Stimulated activated CD4-positive, alpha-beta T cell treated with anti-CD3 and anti-CD28 coated beads, TNF-alpha, amount 100 ng/mL, for 48 hours (primary cell): Measurements from ENCODE around the gene UFL1.
"Not testable (repeated sequence)": the region's sequence is repeated elsewhere in the genome, so short reads cannot be mapped to it uniquely, and the experiment has no call there.

ENCODE experiments used
- DNase-seq, 3 donors: peaks; one replicate each; pipeline ENCODE4 v3.0.0-alpha.2; 2020; ENCODE audit warnings: low read depth in 3 of 3

The UFL1 gene

DNA sequence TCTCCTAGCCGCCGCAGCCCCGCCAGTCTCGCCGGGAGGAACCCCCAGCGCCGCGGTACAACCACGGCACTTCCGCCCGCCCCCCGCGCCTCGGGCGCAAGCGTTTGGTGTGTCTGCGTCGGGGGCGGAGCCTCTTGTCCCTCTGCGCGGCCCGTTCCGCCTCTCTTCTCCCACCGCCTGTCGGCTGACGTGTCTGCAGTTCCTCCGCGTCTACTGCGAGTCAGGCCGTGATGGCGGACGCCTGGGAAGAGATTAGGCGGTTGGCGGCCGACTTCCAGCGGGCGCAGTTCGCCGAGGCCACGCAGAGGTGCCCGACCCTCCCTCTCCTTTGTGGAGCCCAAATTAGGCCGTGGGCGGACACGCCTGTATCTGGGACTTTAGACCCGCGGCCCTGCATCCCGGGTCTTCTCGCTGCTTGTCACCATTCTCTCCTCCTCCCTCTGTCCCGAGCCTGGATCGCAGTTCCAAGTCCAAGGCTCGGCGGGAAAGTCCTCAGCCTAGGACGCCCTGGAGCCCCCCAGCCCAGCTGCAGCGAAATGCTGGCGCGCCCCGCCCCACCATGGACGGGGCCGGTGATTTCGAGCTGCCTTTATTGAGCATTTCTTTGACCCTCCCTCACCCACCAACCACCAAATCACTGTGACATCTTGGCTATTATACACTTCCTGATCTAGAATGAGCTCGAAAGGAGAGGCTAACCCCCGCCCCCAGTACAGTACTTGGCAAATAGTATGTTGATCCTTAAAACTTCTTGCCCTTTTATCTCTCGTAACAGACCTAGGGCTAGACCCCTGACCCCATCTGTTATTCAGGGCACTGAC lies at the start of gene UFL1:
TSS of gene UFL1 (plus strand) at position 163 of the 821 bp plus-strand sequence. CDS start at position 231, 68 bp downstream.
- DNase-seq, result peak; percentile 81 to 93 (median 87)

DNA sequence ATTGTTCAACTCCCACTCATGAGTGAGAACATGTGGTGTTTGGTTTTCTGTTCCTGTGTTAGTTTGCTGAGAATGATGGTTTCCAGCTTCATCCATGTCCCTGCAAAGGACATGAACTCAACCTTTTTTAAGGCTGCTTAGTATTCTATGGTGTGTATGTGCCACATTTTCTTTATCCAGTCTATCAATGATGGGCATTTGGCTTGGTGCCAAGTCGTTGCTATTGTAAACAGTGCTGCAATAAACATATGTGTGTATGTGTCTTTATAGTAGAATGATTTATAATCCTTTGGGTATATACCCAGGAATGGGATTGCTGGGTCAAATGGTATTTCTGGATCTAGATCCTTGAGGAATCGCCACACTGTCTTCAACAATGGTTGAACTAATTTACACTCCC lies 49.3 kb upstream of the UFL1 start:
- not testable (repeated sequence) for DNase-seq

DNA sequence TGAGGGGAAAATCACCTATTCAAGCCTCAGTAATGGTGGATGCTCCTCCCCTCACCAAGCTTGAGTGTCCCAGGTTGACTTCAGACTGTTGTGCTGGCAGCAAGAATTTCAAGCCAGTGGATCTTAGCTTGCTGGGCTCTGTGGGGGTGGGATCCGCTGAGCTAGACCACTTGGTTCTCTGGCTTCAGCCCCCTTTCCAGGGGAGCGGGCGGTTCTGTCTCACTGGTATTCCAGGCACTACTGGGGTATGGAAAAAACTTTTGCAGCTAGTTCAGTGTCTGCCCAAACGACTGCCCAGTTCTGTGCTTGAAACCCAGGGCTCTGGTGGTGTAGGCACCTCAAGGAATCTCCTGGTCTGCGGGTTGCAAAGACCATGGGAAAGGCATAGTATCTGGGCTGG lies 42.9 kb upstream of the UFL1 start:
- no peak for DNase-seq

DNA sequence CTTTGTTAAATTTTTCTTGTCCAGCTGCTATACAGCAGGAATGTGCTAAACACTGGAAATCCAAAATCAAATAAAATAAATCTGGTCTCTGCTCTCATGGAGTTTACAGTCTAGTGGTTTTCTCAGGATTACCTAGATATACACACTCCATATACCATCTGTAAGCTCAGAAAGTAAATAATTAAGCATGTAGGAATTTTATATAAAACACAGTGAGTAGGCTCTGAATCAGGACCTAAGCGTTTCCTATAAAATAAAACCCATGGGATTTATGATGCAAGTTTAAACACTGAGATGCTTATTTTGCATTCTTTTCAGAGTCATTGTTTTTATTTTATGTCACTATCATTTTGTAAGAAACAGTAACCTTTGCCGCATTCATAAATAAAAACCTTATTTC lies 29.7 kb upstream of the UFL1 start:
- DNase-seq, result no peak

DNA sequence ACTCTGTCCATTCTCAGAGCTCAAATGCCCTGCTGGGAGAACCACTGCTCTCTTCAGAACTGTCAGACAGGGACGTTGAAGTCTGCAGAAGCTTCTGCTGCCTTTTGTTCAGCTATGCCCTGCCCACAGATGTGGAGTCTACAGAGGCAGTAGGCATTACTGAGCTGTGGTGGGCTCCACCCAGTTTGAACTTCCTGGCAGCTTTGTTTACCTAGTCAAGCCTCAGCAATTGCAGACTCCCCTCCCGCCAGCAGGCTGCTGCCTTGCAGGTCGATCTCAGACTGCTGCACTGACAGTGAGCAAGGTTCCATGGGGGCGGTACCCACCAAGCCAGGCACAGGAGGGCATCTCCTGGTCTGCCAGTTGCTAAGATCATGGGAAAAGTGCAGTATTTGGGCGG lies 21.8 kb upstream of the UFL1 start:
- DNase-seq, result no peak

DNA sequence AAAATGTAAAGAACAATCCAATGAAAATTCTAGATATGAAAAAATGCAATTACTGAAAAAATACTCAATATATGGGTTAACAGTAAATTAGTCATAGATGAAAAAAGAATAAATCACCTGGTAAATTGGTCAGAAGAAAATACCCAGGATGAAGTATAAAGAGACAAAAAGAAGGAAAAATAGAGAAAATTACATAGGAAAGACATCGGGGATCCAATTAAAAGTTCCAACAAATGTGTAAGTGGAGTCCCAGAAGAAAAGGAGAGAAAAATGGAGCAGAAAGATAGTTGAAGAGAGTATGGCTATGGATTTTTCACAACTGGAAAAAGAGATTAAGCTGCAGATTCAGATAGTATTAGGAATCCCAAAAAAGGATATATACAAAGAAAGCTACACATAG lies 18.7 kb upstream of the UFL1 start:
- no peak for DNase-seq

DNA sequence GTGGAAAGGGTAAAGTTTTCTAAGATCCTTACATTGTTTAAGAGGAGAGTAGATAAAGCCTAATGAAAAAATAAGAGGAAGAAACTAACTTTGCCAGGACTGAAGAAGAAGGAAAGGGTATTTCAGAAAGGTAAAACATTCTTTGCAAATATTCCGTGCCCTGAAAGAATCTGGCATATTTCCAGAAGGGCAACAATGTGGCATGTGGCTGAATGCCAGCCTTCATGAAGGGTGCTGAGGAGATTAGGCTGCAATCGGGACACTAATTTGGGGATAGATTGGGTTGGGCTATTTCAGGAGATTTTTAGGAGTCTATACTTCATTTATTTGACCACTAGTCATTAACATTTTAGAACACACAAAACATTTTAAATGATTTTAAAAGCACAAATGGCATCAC lies 16.2 kb upstream of the UFL1 start:
- DNase-seq, result no peak

DNA sequence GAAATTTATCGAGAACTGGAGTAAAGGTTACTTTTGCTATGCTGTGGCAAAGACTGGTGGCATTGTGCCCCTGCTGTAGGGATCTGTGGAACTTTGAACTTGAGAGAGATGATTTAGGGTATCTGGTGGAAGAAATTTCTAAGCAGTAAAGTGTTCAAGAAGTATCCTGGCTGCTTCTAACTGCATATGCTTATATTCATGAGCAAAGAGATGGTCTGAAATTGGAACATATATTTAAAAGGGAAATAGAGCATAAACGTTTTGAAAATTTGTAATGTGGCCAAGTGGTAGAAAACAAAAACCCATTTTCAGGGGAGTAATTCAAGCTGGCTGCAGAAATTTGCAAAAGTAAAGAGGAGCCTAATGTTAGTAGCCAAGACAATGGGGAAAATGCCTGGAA lies 12.3 kb upstream of the UFL1 start:
- no peak for DNase-seq

DNA sequence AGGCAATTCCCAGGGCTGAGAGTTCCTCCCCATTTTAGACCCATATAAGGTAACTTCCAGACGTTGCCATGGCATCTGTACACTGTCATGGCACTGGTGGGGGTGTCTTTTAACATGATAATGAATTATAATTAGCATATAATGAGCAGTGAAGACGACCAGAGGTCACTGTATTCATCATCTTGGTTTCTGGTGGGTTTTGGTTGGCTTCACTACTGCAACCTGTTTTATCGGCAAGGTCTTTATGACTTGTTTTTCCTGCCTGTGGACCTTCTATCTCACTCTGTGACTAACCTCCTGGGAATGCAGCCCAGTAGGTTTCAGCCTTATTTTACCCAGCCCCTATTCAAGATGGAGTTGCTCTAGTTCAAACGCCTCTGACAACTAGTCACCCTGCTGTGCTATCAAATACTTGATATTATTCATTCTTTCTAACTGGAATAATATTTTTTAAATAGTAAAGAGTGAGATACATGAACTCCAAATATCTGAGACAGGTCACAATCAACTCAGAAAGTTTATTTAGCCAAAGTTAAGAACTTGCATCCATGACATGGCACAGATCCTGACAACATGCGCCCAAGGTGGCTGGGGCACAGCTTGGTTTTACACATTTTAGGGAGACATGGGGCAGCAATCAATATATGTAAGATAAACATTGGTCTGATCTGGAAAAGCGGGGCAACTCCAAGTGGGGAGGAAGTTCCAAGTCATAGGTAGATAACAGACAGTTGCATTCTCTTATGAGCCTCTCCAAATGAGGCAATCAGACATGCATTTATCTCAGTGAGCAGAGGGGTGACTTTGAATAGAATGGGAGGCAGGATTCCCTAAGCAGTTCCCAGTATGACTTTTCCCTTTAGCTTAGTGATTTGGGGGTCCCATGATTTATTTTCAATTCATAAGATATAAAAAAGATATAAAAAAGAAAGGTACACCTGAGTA lies 1.2 kb upstream of the UFL1 start:
- DNase-seq, result no peak

DNA sequence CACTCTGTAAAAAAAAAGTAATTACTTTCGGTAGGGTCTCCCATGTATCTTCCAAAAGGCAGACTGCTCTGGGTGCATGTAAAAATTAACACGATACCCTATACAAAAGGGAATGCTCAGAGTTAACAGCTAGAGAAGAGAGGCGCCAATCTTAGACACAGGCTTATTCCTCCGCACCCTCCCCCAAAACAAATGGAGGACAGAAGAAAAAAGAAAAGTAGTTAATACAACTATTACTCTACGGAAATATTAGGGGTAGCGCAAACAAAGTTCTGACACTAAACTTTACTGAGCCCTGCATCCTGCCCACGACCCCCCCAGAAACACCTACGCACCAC lies 331 bp upstream of the UFL1 start:
- DNase-seq, result no peak

DNA sequence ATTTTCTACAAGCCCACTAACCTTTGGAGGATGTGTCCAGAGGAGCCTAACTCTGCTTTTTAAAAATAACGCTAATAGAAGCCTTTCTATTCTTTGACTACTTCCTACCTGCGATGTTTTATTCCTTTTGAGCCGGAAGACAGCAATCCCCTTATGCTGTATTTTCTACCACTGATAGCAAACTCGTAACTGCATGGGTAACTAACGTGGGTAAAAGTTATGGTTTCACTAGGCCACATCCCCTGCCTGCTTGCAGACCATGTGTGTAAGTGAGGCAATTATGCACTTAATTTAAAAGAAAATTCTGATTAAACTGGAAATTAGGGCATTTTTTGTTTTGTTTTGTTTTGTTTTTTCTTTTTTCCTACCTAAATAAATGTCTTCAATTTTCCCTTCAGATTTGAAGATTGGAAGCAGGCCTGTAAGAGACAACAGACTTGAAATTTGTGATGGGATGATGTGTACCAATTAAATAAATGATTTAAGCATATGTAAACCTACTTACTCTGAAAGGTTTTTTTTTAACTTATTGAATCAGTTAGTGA lies 931 bp downstream of the UFL1 start:
- no peak for DNase-seq

DNA sequence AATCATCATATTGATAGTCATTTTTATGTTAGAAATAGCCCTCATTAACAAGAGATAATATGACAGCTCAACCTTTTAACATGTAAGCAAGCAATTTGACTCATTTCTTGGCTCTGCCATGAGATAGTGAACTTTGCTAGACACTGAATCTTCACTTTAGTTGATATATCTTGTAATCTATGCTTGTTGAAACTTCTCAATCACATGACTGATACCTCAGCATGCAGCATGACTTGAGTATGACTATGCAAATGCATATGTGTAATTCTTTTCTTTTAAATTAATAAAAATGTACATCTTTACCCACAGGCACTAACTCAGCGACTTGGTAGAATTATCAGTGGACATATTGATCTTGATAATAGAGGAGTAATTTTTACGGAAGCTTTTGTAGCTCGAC lies 6.6 kb downstream of the UFL1 start:
- no peak for DNase-seq

DNA sequence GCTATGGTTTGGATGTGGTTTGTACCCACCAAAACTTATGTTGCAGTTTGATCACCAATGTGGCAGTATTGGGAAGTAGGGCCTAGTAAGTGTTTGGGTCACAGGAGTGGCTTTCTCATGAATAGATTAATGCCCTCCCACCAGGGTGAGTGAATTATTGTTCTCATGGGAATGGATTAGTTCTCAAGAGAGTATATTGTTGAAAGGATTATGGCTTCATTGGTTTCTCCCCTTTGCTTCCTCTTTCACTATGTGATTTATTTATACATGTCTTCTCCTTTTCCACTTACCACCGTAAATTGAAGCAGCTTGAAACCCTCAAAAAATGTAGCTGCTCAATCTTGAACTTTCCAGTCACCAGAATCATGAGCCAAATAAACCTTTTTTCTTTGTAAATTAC lies 10.8 kb downstream of the UFL1 start:
- DNase-seq, result no peak

DNA sequence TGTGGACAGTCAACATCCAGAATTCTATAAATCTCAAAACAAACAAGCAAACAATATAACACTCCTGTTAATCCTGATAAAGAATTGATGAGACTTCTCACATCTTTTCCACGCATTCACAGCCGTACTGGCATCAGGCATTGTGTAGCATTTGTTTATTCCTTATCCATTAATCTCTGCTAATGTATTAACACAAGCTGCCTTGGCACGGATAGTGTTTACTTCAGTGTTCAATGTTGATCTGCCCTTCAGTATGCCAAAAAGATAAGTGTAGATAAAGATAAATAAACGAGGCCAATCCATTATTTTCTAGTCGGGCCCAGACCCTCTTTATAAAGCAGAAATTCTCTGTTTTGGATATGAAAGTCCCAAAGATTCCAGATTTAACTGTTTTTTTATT lies 16.1 kb downstream of the UFL1 start:
- no peak for DNase-seq

DNA sequence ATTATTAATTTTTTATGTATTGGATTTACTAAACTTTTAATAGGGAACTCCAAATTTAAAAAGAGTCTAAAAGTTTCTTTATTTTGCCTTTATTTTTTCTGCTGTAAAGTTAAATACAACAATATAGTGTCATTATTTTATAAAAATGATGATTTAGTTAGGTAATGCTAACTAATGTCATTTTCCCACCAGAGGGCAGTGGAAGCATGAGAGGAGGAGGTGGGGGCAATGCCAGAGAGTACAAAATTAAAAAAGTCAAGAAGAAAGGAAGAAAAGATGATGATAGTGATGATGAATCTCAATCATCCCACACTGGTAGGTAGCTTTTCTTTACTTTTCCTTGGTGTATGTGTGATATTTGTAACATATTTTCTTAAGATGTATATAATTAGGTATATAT lies 21.1 kb downstream of the UFL1 start:
- DNase-seq, result no peak

DNA sequence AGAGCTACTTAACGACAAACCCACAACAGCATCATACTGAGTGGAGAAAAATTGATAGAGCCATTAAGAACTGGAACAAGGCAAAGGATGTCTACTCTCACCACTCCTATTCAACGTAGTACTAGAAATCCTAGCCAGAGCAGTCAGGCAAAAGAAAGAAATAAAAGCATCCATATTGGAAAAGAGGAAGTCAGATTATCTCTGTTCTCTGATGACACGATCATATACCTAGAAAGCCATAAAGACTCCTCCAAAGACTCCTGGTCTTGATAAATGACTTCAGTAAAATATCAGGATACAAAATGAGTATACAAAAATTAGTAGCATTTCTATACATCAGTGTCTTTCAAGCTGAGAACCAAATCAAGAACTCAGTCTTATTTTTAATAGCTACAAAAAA lies 24.3 kb downstream of the UFL1 start:
- DNase-seq, result no peak

DNA sequence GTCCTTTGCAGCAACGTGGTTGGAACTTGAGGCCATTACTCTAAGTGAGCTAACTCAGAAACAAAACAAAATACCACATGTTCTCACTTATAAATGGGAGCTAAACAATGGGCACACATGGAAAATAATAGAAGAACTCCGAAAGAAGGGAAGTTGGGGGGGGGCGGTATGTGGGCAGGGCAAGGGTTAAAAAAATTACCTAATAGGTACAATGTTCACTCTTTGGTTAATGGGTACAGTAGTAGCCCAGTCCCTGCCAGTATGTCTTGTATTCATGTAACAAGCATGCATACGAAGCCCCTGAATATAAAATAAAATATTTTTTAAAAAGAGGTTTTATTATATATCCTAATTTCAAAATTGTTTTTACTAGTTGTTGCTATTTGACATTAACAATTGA lies 26.0 kb downstream of the UFL1 start:
- DNase-seq, result no peak

DNA sequence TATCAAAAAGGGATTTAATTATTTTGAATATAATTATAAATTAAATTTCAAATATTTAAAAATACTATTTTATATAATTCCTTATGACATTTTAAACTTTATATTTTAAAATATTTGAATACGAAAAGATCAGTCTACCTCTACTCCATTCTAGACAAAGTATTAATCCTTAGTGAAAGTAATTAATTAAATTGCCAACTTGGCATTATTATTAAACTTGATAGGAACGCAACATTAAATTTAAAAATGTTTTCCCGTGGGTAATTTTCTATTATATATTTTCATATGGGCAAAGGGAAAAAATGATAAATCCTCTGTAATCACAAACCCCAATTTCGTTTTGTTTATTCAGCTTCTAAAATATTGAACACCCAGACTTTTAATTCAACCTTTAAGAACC lies 33.0 kb downstream of the UFL1 start:
- no peak for DNase-seq

DNA sequence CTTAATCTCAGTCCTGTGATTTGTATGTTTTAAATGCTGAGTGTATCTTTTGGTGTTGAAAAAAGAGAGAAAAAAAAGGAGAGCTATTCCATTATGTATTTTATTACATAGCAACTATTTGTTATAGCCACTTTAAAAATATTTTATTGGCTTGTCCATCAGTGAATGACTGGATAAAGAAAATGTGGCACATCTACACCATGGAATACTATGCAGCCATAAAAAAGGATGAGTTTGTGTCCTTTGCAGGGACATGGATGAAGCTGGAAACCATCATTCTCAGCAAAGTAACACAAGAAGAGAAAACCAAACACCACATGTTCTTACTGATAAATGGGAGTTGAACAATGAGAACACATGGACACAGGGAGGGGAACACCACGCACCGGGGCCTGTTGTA lies 38.1 kb downstream of the UFL1 start:
- not testable (repeated sequence) for DNase-seq

DNA sequence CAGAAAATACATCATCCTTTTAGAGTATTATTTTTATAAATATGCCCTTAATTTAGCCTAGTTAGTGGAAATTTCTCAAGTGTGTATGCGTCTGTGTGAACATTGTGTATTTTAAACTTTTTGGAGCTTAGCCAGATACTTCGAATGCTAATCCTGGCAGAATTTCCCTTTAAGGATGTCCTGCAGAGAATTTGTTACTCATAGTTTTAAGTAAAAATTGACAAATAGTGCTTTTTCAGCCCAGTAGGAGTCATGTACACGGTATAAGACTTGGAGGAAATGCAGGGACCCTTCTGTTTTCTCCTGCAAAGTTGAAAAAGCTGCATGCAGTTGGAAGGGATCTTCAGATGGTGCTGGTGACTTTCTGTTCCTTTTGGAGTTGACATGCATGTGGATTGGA lies 41.3 kb downstream of the UFL1 start, which contains the start of gene FHL5:
TSS of gene FHL5 (plus strand) at position 243 of the 400 bp plus-strand sequence. CDS start 40,486 bp downstream, outside the sequence.
- DNase-seq, result no peak

DNA sequence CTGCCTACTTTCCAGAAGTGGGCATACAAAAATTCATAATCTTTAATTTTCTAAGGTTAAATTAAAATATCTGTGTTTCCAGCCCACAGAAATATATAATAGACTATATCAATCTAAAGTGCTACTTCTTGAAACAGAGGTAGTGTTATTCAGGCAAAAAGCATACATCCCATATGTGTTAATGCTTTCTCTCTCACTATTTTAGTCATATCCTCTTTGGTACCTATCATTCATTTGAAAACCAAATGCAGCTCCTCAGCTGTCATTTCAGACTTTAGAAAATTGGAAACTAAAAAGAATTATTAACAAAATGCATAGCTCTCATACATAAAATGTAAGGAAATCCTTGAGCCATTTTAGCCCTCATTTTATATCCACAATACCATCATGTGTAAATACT lies 42.2 kb downstream of the UFL1 start:
- no peak for DNase-seq

DNA sequence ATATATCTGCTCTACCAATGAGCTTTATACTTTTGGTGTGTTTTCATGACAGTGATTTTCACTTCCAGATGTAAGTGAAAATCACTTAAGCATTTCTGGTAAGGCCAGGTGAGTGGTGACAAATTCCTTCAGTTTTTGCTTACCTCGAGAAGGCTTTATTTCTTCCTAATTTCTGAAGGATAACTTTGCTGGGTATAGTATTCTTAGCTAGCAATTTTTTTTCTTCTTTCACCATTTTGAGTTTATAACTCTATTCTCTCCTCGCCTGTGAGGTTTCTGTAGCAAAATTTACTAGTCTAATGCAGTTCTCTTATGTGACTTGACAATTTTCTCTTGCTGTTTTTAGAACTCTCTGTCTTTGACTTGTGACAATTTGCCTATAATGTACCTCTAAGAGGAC lies 48.4 kb downstream of the UFL1 start:
- DNase-seq, result no peak

DNA sequence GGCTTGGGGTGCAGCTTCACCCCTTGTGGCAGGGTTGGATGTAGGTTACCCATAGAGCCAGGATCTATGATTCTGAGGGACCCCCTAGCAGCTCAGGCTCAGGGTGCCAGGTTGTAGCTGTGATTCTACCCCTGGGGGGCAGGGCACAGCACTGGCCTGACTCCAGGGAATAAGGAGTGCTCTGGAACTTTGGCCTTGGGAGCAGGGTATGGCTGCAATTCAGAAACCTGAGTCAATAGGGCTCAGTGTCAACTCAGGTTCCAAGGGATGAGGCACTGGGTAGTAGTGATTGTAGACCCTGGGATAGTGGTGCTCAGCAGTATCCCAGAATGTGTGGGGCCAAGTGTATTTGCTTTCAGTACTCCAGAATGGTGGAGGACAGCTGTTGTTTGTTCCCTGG lies 49.9 kb downstream of the UFL1 start:
- no peak for DNase-seq
